NCI-H82 treated with DMSO at 0.1 percent for 48 hours (cell line): Measurements from ENCODE around the gene IDH2.
"Not testable (repeated sequence)": the region's sequence is repeated elsewhere in the genome, so short reads cannot be mapped to it uniquely, and the experiment has no call there.

Experiments
- DNase-seq: peaks from one replicate; lab custom pipeline; 2025; ENCODE audit not compliant: unreplicated experiment; lab: John Stamatoyannopoulos, UW

Gene IDH2

GRCh38 chr15:90085565-90085964, 16.7 kb downstream of the IDH2 start:
- DNase-seq, result no peak

- no peak for DNase-seq
These were observed 17.3 kb downstream of the IDH2 start for GRCh38 chr15:90084876-90085423.

GRCh38 chr15:90083954-90084607, 18.2 kb downstream of the IDH2 start:
- DNase-seq, result no peak

- no peak for DNase-seq
These were observed 18.8 kb downstream of the IDH2 start for GRCh38 chr15:90083419-90083818.

- no peak for DNase-seq
These were observed 20.0 kb downstream of the IDH2 start for GRCh38 chr15:90082140-90082715.

GRCh38 chr15:90080818-90081393, 21.4 kb downstream of the IDH2 start:
- no peak for DNase-seq

GRCh38 chr15:90080458-90080755, 21.9 kb downstream of the IDH2 start:
- DNase-seq, result no peak

- no peak for DNase-seq
These were observed 22.4 kb downstream of the IDH2 start for GRCh38 chr15:90079619-90080457.

- no peak for DNase-seq
These were observed 23.3 kb downstream of the IDH2 start for GRCh38 chr15:90078965-90079364.

GRCh38 chr15:90076716-90077115, 25.6 kb downstream of the IDH2 start:
- no peak for DNase-seq

GRCh38 chr15:90075420-90076289, 26.6 kb downstream of the IDH2 start:
- no peak for DNase-seq

GRCh38 chr15:90074916-90075315, 27.4 kb downstream of the IDH2 start:
- DNase-seq, result no peak

GRCh38 chr15:90074023-90074422, 28.2 kb downstream of the IDH2 start:
- no peak for DNase-seq

GRCh38 chr15:90072978-90073640, 29.2 kb downstream of the IDH2 start:
- no peak for DNase-seq

- no peak for DNase-seq
These were observed 31.0 kb downstream of the IDH2 start for GRCh38 chr15:90071220-90071807.

- not testable (repeated sequence) for DNase-seq
These were observed 31.6 kb downstream of the IDH2 start for GRCh38 chr15:90070623-90071022.

GRCh38 chr15:90067953-90068606, 34.2 kb downstream of the IDH2 start:
- DNase-seq, result no peak

GRCh38 chr15:90067181-90067952, 34.9 kb downstream of the IDH2 start:
- no peak for DNase-seq

- no peak for DNase-seq
These were observed 36.6 kb downstream of the IDH2 start for GRCh38 chr15:90065682-90066049.
